Stimulated activated CD8-positive, alpha-beta memory T cell treated with anti-CD3 and anti-CD28 coated beads, Interleukin-7, amount 100 ng/mL, for 48 hours (primary cell): Measurements from ENCODE around the gene WFDC1.

Experiments
- DNase-seq, 2 donors: peaks; one replicate each; pipeline ENCODE4 v3.0.0-alpha.2; 2020; ENCODE audit warnings: low read depth in 1 of 2; ENCODE audit errors: extremely low read depth in 1 of 2

The WFDC1 gene

DNA sequence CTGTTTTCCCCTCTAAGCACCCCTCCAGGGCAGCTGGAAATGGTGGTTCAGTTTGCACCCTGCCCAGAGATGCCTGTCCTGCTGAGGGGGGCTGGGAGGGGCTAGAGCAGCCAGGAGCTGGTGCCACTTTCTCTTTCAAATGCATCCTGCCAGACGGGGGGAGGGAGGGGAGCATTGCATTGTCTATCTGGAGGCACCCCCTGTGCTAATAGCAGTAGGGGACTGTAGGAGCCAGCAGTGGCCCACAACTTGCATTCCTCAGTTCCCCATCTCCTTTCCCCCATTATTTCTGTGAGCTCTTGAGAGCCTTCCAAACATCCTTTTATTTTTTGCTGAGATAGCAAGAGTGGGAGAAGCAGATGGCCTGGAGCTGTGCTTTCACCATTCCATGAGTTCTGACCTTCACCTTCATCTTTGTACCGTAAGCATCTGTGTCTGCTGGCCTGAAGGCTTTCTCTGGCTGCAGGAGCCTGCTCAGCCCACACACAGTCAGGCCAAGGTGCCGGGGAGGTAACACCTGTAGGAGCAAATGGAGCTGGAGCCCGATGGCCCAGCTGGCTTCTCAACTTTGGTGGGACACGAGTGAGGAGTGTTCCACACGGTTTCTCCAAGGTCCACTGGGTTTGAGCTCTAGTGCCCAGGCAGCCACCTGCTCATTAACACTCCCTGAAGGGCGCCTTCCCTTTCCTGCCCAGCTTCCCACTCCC, 5.2 kb downstream of the WFDC1 start:
- no peak for DNase-seq

DNA sequence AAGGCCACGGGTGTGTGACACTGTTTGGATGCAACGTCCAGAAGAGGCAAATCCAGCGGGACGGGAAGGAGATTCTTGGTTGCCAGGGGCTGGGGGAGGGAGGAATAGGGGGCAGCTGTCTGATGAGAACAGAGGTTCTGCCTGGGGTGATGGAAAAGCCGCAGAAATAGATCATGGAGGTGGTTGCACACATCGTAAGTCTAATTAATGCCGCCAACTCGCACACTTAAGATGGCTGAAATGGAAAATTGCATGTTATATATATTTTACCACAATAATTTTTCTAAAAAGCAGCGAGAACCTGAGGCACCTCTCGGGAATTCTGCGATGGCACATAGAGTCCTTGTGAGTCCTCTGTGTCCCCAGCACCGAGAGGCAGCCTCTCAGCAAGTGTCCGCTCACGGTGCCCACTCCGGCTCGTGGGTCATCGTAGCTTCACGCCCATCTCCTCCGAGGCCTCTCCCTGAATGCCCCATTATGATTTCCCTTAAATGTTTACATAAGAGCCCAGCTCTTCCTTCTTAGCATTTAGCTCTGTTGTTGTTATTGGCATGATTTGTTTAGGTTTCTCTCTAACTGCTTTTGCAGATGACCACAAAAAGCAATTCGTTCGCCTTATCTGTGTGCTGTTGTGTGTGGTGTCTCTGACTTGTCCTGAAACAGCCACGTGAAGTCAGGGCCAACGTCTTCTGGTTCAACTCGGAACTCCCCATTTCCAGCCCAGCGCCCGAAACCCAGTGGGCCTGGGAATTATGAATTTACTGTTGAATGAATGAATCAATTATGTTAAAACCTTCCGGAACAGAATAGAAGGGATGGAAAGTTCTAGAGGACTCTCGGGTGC, 7.7 kb downstream of the WFDC1 start:
- no peak for DNase-seq

DNA sequence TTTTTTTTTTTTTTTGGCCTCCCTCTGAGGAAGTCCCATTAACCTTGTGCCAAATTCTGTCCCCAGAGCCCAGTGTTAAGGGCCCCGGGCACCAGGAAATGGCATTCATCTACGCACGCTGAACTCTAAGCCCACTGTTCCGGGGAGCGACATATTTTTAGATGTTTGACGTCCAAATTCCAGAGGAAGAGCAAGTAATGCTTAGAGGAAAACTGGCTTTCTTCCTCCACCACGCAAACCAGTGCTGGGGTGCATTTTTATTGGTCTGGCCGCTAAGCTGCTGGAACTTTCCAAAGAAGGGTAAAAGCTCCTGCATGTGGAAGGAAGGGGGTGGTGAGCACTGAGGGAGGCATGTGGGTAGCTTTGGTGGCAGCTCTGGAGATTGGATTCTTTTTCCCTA, 8.3 kb downstream of the WFDC1 start:
- no peak for DNase-seq

DNA sequence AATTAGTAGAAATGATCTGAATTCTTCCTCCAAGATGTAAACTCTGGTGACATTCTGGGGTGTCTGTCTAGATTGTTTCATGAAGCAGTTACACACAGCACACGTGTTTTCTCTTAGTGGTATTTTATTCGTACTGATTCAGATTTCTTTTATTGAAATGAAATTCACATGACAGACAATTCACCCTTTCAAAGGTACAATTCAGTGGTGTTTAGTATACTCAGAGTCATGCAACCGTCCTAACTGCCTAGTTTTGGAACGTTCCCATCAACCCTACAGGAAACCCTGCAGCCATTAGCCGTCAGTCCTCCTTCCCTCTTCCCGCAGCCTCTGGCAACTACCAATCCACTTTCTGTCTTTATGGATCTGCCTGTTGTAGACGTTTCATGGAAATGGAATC, 8.8 kb downstream of the WFDC1 start:
- DNase-seq = no peak

DNA sequence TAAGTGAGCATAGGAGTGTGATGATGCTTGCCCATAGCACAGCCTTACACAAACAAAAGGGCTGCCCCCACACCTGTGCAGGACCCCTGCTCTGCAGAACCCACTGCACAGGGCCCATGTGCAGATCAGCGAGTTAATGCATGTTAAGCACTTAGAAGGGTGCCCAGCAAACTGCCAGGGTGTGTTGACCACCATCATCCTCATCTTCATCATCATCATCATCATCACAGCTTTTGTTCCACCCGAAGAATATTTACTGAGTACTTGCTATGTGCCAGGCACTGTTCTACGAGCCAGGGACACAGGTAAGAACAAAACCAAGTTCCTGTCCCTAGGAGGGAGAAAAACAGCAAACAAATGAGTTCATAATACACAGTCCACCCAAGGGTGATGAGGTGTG, 11.9 kb downstream of the WFDC1 start:
- DNase-seq = no peak

DNA sequence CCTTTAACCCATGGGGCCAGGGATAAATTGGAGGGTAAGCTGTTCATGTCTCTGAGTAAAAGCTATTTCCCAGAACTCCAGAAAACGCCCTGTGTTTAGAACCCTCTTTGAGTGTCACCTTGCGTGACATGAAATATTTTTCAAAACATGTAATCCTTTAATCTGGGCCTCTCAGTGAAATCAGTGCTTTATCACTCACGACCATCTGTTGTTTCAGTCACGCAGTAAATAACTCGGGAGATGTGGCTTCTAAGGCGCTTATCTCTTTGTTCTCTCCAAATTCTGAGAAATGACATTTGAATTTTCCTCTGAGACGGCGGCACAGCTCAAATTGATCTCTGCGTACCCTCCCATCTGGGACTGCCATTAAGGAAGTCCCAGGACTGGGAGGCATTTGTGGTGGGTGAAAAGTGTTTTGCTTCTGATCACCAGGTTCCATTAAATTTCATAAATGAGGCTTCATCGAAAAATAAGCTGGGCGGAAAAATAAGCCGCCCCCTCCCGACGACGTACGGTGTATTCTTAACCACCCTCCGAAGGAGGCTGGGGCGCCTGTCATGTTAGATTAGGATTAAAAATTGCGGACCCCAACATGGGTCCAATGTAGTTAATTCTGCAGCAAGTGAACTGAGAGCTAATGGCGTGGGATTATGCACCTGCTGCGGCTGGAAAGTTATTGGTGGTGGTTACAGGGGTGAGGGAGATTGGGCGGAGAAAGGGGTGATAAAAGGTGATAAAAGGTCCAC, 12.7 kb downstream of the WFDC1 start:
- no peak for DNase-seq

DNA sequence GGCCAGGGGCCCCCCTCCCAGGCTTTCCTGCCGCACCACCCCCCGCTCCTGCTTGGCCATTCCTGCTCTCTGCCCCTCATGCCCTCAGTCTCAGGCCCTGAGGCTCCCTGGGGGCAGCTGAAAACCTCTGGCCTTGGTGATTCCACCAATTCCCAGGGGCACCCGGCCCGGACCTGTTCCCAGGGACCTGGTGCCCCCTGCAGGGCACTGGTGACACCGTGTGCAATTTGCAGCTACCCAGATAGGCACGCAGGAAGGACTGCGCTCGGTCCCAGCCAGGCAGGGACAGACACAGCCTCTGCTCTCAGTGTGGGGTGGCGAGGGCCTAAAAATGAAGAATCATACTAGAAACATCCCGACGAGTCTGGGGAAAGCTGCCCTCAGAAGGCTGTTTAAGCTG, 13.4 kb downstream of the WFDC1 start:
- DNase-seq = no peak

DNA sequence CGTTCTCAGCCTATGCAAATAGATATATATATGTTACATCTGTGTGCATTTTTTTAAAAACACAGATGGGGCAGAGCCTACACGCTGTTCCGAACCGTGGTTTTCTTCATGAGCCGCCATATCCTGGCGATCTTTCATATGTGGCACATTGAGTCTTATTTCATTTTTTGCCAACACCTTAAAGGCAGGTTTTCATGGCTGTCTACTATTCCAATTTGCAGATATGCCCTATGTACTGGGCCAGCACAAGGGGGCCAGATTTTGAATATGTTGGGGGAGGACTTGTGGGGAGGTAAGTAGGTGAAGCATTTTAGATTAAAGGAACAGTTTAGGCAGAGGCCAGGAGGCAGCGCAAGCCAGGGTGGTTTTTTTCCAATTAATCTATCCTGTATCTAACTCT, 16.0 kb downstream of the WFDC1 start:
- DNase-seq = no peak

DNA sequence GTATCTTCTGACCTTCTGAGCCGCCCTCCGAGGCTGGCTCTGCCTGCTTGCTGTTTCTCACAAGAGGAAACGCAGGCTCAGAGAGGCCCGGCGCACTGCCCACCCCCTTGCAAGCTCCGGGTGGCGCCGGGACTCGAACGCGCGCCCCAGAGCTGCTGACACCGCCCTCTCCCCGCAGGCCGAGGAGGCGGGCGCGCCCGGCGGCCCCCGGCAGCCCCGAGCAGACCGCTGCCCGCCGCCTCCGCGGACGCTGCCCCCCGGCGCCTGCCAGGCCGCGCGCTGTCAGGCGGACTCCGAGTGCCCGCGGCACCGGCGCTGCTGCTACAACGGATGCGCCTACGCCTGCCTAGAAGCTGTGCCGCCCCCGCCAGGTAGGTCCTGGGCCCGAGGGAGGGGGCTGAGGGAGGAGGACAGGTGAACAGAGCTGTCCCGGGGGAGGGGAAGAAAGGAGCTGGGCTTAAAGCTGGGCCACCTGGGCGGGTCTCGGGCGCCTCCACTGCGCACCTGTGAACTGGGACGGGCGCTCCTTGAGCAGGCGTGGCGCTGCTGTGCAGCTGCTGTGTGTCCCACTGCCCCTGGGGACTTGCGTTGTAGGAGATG, 18.2 kb downstream of the WFDC1 start:
- no peak for DNase-seq

DNA sequence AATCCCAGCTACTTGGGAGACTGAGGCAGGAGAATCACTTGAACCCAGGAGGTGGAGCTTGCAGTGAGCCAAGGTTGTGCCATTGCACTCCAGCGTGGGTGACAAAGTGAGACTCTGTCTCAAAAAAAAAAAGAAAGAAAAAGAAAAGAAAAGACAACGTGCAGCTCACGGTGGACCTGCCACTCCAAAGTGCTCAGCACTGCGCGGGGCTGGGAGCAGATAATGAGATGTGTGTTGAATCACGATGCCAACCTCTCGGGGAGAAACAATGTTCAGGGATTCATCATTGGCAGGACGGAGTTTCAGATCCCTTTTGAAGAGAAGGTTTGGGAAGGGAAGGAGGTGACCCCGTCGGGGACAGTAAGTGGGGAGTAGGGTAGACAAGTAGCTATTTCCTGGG, 19.2 kb downstream of the WFDC1 start:
- no peak for DNase-seq

DNA sequence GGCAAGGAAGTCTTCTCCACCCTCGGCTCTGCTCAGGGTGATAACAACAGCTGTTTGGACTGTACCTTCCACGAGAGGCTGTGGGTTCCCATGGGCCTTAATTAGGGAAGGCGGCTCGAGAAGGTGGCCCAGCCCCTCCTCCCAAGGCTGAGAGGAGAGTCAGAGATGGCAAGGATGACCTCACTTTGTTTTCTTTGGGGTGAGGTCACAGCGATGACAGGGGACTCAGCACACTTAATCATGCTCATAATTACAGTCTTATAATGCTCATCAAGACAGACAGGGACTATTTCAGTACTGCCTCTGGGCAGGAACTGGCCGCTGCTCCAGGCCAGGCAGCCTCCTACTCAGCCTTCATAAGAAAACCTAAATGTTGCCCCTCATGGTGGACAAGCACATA, 19.7 kb downstream of the WFDC1 start:
- no peak for DNase-seq

DNA sequence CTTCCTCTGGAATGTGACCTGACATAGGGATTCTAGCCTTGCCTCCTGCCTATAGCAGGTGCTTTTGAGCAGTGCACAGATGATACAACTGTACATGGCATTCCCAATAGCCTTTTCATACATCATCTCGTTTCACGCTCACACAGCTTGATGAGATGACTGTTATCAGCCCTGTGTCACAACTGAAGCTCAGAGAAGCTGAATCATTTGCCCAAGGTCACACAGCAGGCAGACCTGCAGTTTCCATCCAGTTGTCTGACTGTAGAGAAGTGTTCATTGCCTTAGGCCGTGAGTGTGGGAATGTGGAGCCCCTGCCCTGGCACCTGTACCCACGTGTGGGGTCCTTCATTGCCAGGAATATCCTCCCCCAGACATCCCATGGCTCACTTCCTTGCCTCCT, 20.1 kb downstream of the WFDC1 start:
- no peak for DNase-seq

DNA sequence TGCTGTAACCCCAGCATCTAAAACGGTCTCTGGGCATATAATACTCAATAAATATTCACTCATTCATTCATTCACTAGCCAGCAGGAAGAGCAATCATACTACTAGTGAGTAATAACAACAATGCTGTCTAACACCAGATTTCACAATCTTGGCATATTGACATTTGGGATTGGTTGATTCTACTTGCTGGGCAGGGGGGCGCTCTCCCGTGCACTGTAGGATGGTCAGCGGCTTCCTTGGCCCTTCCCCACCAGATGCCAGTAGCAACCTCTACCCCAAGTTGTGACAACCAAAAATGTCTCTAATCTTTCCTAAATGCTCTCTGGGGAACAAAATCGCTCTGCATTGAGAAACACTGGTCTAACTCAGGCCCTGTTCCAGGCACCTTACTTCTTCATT, 20.7 kb downstream of the WFDC1 start:
- DNase-seq = no peak

DNA sequence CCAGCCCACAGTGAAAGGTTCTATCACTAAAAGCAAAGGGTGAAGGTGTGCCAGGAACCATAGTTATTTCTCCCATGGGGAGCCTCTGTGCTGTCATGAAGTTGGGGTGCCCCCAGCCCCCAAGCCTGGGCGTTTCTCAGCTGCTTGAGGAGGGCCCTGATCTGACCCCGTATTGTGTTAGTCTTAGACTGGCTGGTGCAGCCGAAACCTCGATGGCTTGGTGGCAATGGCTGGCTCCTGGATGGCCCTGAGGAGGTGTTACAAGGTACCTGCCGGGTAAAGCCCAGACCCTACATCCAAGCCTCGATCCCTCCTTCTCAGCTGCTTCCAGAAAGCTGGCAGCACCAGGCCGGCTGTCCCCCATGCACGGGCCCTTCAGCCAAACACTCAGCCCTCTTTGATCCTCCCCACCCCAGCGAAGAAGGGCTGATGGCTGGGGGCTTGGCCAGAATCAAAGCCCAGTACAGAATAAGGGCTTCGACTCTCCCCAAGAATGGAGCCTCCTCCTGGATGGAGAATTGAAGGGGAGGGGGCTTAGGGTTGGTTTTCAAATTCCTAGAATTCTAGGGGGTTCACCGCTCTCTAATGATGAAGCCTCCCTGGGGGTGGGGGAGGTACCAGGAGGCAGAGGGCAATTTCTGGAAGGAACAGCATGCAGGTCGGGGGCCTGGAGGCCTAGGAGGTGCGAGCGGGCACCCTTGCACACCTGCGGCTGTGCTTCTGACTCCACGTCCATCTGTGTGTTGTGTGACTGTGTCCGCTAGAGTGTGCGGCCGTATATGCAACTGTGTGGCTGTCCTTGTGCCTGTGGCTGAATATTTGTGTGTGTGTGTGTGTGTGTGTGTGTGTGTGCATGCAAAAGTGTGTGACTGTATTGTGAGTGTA, 23.7 kb downstream of the WFDC1 start:
- no peak for DNase-seq

DNA sequence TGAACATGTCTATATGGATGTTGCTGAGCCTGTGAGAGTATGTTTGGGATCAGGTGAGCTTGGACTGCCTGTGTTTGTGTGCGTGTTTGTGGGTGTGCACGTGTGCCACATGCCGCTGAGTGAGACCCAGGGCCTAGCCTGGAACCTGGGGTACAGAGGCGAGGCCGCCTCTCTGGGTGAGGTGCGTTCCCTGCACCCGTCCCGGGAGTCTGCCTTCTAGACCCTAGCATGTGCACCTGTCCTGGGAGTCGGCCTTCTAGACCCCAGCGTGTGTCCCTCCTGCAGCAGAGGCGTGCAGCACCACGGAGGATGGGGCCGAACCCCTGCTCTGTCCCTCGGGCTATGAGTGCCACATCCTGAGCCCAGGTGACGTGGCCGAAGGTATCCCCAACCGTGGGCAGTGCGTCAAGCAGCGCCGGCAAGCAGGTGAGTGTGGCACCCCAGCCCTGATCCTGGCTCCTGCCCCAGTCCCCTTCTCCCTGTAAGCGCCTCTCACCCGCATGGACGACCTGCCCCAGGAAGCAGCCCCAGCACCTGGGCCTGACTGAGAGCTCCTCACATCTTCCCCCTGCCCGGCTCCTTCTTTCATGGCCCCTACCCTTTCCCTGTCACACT, 24.6 kb downstream of the WFDC1 start:
- no peak for DNase-seq

DNA sequence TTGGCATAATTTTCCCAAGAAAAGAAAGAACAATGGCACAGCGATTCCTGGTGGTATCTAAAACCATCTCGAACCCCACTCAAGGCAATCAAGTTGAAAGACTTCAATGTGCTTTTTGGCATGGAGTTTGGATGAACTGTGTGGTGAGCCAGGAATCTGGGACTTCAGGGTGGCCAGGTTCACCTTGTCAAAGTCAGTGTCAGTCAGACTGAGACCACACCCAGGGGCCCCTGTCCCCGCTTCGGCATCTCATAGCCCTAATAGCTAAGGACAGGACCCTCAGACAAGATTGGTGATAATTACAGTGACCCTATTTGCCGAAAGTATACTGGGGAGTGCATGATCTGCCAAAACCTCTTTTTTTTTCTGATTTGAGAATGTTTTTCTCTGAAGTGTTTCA, 25.8 kb downstream of the WFDC1 start:
- DNase-seq = no peak

DNA sequence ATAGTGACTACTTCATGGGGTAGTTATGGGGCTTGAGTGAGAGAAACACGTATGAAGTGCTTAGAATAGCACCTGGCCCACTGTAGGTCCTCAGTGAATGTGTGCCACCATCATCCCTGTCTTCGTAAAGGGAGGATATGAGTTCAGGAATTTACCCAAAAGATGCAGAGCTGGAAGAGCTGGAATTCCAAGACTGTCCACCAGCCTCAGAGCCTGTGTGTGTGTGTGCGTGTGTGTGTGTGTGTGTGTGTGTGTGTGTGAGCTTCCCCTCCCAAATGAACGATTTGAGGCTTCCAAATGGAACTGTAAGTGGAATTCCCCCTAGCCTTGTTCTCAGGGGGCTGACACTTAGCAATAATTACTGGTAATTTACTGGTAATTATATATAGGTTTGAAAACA, 27.3 kb downstream of the WFDC1 start:
- no peak for DNase-seq

DNA sequence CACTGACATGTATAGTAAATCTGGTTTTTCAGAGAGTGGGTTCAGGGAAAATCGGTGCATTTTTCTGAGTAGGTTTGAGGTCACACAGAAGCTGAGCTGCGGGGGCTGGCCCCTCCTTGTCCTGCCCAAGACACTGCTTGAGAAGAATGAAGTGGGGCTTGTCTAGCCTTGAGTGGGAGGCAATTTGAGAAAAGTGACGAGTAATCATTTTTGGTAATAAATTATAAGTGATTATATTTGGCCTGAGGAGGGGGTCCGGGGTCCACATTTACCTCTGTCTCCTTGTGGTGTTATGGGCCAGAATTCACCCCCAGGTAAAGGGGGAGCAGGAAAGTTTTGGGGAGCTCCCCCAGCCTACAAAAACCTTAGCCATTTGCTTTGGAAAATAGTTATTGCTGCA, 28.1 kb downstream of the WFDC1 start:
- no peak for DNase-seq

DNA sequence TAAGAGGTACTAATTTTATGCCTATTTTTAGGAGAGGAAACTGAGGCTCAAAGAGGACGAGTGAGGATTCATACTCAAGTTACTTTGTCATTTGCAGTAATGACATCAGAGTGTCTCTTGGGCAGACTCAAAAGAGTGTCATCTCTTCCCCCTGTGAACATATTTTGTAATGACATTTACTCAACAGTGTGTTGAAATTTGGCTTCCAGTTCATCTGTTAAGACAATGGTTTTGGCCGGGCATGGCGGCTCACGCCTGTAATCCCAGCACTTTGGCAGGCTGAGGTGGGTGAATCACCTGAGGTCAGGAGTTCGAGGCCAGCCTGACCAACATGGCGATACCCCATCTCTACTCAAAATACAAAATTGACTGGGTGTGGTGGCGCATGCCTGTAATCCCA, 28.9 kb downstream of the WFDC1 start:
- no peak for DNase-seq
